GM13977 (cell line): ENCODE measurements around the gene RCN2.
A peak's percentile ranks its signal among the peaks of the same experiment; 100 is the strongest.

Source experiments
- DNase-seq: peaks from one replicate; pipeline ENCODE4 v3.0.0; 2012; ENCODE audit warnings: low spot score
- CTCF ChIP-seq: IDR thresholded peaks from 2 replicates; pipeline ENCODE4 v1.5.1; 2012; ENCODE audit warnings: mild to moderate bottlenecking, control low read depth; ENCODE audit not compliant: insufficient read depth; ENCODE audit errors: extremely low read depth, missing control alignments
- in situ Hi-C: fragments of 300-500 bp; cut with MboI; formaldehyde crosslinking; loops from one replicate; pipeline ENCODE4 v1.12.0; 2022; ENCODE audit warnings: low sequenced_read_pairs, low pct_unique_long_range_greater_than_20kb, mixed read lengths, inconsistent platforms; ENCODE audit not compliant: unreplicated experiment

RCN2 gene

GRCh38 chr15:76973362-76973743 lies 41.8 kb downstream of the RCN2 start:
- DNase-seq = peak; percentile 56
- TF ChIP-seq CTCF = peak; percentile 82
- in situ Hi-C loops = no loop called here

GRCh38 chr15:76973906-76974305 lies 42.4 kb downstream of the RCN2 start:
- no peak for TF ChIP-seq CTCF
- in situ Hi-C loops = no loop called here
- no peak for DNase-seq

- in situ Hi-C loops = no loop called here
- no peak for DNase-seq
- TF ChIP-seq CTCF = no peak
Measured at GRCh38 chr15:76974456-76975036, 43.0 kb downstream of the RCN2 start.

GRCh38 chr15:76976141-76976540 lies 44.6 kb downstream of the RCN2 start:
- TF ChIP-seq CTCF = no peak
- no peak for DNase-seq
- in situ Hi-C loops = no loop called here

- TF ChIP-seq CTCF = no peak
- in situ Hi-C loops = no loop called here
- DNase-seq = no peak
Measured at GRCh38 chr15:76976572-76977270, 45.2 kb downstream of the RCN2 start.

DNA sequence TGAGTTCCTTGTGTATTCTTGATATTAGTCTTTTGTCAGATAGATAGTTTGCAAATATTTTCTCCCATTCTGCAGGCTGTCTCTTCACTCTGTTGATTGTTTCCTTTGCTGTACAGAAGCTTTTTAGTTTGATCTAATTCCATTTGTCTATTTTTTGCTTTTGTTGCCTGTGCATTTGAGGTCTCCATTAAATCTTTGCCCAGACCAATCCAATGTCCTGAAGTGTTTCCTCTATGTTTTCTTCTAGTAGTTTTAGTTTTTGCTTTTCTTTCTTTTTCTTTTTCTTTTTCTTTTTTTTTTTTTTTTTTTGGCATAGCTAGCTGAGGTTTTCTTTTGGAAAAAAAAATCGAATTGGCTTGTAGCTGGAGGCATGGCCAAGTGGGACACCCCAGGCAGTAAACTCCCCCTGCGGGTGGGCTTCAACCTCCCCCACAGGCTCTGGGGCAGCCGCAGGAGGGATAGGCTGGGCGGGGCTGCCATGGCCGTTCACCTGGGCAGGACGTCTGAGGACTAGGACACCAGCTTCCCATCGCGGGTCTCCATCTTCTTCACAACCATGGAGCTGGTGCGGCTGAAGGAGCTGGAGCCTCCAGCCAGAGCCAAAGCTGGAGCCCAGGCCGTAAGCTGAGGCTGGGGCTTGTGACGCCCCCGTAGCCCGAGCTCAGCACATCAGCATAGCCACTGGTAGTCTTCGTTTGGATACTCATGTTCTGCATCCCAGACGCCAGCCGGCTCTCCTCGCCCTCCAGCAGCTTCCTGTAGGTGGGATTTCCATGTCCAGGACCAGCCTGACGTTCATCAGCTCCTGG lies 47.2 kb downstream of the RCN2 start:
- no peak for TF ChIP-seq CTCF
- in situ Hi-C loops = no loop called here
- no peak for DNase-seq
